Globus pallidus (tissue), 1 donor: ENCODE results near the gene PDCD1LG2.
"Not testable (repeated sequence)": the region's sequence is repeated elsewhere in the genome, so short reads cannot be mapped to it uniquely, and the experiment has no call there.

Experiments used
- DNase-seq: peaks from one replicate; pipeline ENCODE4 v3.0.0-alpha.2; 2015; ENCODE audit warnings: low spot score

PDCD1LG2 gene

DNA sequence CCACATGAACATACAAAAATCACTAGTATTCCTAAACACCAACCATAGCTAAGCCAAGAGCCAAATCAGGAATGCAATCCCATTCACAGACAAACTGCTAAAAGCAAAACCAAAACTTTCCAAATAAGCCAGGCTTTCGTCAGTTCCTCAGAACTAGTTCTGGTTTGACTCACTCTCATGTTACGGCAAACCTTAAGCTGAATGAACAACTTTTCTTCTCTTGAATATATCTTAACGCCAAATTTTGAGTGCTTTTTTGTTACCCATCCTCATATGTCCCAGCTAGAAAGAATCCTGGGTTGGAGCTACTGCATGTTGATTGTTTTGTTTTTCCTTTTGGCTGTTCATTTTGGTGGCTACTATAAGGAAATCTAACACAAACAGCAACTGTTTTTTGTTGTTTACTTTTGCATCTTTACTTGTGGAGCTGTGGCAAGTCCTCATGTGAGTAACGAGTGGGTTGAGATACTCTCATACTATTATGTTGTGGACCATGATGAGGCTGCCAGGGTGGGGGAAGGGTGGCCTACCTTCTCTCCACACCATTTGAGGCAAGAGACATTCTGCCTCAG is at the start of gene PDCD1LG2:
TSS of gene PDCD1LG2 (plus strand) at position 172 of the 572 bp plus-strand sequence. CDS start 12,016 bp downstream, outside the sequence.
- DNase-seq: peak; percentile 37

- not testable (repeated sequence) for DNase-seq
Observed at GRCh38 chr9:5464831-5465330, 45.5 kb upstream of the PDCD1LG2 start.

- no peak for DNase-seq
Observed at GRCh38 chr9:5466005-5466404, 44.3 kb upstream of the PDCD1LG2 start.

DNA sequence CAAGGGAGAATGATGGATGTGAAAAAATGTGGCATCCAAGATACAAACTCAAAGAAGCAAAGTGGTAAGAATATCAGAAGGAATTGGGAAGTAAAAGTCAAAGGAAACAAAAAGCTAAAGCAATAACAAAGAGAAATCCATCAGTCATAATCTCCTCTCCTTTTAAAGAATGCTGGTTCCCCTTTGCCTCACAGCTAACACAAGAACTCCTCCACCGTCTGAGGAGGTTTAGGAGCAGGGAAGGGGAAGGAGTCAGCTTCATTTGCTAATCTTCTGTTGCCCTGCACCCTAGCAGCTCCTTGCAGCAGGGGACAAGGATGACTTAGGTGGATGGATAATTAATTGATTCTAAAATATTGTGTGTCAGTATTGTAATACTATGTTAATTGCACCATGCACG is 43.6 kb upstream of the PDCD1LG2 start:
- no peak for DNase-seq

DNA sequence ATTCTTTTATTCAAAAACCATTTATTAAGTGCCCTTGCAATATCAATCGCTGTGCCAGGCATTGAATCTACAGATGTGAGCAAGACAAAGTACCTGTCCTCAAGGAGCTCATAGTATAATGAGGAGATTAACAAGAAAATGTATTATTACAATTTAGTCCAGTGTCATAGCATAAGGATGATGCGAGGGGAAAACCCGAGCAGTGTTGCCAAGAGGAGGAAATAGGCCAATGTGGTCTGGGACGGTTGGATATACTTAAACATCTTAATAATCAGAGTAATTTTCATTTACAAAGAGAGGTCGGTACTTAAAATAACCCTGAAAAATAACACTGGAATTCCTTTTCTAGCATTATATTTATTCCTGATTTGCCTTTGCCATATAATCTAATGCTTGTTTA is 41.5 kb upstream of the PDCD1LG2 start:
- no peak for DNase-seq

DNA sequence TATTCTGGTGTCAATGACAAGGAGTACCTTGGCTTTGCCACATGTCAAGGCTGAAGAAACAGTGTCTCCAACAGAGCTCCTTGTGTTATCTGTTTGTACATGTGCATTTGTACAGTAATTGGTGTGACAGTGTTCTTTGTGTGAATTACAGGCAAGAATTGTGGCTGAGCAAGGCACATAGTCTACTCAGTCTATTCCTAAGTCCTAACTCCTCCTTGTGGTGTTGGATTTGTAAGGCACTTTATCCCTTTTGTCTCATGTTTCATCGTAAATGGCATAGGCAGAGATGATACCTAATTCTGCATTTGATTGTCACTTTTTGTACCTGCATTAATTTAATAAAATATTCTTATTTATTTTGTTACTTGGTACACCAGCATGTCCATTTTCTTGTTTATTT is 40.2 kb upstream of the PDCD1LG2 start:
- DNase-seq: no peak

- DNase-seq: no peak
Observed at GRCh38 chr9:5470816-5471215, 39.5 kb upstream of the PDCD1LG2 start.

- not testable (repeated sequence) for DNase-seq
Observed at GRCh38 chr9:5475611-5476010, 34.7 kb upstream of the PDCD1LG2 start.

- no peak for DNase-seq
Observed at GRCh38 chr9:5478206-5478605, 32.1 kb upstream of the PDCD1LG2 start.

DNA sequence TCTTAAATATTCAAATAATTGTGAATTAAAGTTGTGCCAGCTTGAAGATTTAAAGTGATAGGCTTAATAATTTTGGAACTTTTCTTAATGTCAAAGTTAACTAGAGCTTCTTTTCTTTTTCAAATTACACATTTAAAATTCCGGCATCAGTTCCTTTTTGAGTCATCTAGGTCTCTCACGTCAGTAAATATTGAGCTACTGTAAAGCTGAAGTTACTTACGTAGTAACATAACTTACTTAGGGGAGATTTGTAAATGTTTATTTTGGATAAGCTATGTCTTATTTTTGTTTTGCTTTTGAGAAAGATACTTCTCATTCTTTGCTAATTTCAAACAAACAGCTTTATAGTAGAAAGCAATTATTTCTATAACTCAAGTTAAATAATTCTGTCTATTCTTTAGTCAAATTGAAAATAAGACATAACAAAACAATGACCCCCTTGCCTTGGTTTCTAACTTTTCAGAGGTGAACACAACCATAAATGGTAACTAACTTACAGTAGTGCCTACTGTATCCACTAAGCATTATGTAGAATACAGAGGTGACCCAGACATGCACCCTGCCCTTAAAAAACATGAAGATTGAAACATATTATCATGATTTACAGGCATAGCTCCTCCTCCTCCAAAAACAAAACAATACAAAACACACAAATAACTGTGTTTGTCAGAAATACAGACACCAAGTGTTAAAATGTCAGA is 30.2 kb upstream of the PDCD1LG2 start:
- no peak for DNase-seq

GRCh38 chr9:5480919-5481318 is 29.4 kb upstream of the PDCD1LG2 start:
- DNase-seq: no peak

DNA sequence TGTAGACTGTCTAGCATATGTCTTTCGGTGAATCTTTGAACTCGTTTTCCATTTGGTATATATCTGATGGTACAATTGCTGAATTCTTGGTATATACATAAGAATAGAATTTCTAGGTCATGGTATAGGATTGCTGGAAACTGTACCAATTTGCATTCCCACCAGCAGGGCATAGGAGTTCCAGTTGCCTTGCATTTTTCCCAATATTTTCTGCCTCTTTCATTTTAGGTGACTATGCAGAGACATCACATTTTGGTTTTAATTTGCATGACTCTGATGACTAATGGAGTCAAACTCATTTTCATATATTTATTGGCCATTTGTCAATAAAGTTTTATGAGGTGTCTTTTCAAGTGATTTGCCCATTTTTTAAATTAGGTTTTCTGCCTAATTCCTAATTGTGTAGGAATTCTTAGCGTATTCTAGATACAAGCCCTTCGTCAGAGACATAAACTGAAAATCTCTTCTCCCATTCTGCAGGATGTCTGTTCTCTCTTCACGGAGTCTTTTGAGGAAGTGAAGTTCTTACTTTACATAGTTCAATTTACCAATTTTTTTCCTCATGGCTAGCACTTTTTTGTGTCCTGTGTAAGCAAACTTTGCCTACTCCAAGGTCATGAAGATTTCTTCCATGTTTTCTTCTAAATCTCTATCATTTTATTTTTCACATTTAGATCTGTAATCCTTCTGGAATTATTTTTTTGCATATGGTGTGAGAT is 28.9 kb upstream of the PDCD1LG2 start:
- DNase-seq: no peak

DNA sequence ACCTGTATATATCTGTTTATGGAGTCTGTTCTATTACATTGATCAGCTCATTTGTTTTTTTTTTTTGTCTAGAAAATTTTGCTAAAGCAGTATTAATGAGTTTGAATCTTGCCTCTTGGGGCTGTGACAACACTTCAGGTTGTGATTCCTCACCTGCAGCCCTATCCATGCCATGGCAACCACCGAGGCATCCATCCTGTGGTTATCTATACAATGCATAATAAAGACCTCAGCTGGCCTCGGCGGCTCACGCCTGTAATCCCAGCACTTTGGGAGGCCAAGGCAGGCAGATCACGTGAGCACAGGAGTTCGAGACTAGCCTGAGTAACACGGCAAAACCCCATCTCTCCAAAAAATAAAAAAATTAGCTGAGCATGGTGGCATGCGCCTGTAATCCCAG is 28.1 kb upstream of the PDCD1LG2 start:
- DNase-seq: no peak

DNA sequence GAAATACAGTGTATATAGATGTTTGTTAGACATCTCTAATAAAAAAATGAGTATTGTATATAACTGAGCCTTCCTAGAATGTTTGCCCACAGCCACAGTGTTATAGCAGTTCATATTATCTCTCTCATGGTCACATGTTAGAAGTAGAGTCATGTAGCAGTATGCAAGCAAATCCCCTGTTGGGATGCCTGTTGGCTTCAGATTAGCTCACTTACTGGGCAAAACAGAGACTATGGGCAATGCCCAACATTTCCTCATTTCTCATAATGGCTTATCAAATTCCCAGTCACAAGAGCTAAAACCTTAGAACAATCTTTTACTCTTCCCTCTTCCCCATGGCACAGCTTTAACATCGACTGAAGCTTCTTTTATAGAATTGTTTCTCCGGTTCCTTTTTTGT is 27.0 kb upstream of the PDCD1LG2 start:
- DNase-seq: no peak

DNA sequence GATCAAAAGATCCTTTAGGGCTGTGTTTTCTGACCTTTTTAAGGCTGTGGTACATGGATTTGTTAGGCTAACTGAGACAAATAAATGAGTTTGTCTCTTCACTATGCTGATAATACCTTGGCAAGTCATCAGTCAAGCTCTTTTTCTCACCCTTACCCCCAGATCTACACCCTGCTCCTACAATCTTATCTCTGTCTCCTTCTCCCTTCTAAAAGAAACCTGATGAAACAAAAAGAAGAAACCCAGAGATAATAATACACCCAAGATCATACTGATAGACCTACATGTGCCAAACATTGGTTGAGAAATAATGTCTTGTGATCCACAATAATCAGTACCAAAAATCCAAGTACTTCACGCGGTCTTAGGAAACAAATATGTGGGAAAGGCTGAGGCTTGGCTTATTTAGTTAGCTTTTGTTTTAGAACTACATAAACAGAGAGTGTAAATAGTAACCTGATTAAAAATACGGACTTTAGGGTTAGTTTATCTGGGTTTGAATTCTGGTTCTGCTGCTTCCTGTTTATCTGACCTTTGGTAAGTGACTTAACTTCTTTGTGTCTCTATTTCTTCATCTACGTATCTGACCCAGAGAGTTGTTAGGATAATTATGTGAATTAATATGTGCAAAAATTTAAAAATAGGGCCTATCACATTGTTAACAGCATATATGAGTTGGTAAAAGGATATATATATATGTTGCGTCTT is 24.8 kb upstream of the PDCD1LG2 start:
- no peak for DNase-seq

DNA sequence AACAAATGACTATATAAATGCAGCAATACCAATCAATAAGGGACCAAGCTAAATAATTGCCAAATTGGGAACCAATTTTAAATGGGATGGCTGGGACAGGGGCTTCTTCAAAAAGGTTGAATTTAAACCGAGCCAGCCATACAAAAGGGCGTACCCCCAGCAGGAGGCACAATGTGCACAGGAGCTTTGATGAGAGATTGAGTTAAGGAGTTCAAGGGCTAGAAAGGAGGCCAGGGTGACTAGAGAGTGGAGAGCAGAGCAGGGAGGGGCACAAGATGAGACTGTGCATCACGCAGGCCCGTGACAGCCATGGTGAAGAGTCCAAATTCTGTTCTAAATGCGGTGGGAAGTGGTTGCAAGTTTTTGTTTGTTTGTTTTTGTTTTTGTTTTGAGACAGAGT is 23.3 kb upstream of the PDCD1LG2 start:
- no peak for DNase-seq

- no peak for DNase-seq
Observed at GRCh38 chr9:5488221-5489008, 21.9 kb upstream of the PDCD1LG2 start.

- DNase-seq: no peak
Observed at GRCh38 chr9:5489630-5490490, 20.5 kb upstream of the PDCD1LG2 start.

DNA sequence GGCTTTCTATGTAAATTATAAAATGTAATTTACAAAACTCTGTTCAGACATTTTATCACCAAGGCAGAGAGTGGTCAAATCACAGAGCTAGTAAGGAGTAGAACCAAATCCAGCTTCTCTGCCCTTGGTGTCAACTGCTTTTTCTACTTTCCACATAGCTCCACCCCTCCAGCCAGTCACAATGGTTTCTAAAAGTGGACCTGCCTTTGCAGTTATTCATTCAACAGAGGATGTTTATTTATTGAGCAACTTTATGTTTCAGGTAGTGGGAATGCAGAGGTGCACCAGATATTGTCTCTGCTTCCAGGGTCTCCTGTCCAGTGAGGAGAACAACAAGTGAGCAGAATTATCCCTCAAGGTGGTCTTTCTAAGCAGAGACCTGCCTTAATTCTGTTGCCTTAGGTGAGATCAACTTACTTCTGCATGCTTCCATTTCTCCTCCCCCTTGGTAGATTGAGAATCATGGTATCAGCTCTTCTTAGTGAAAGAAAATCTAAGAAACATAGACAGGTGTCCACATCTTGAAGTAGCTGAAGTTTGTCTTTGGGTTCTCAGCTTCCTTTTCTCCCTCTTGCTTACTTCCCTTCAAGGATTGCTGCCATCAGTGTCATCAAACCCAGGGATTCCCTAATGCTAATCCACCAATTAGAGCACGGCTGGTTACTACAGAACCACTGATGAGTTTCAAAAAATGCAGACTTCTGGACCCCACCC is 17.2 kb upstream of the PDCD1LG2 start:
- DNase-seq: no peak
